WTC11 (cell line): ENCODE measurements around the gene C1QTNF9B. TPM values are rescaled to one million over a fixed set of nuclear protein-coding genes. Genes with fewer than 3 reads are reported as not detected.

Experiments used
- ATAC-seq: fragments of 200-7000 bp; cut with Tn5 transposase; 2 replicates; pipeline ENCODE4 v1.10.0; 2021; ENCODE audit warnings: mild to moderate bottlenecking, moderate library complexity
- CTCF ChIA-PET: fragments of 300-600 bp; sonication (Branson Sonifier 250); formaldehyde crosslinking; loops from one replicate; lab custom pipeline; 2021; ENCODE audit warnings: antibody characterized with exemption; lab: Charles Lee
- POLR2A ChIA-PET: fragments of 350-600 bp; sonication (Branson Sonifier 250); formaldehyde crosslinking; loops from one replicate; lab custom pipeline; 2021; ENCODE audit warnings: antibody characterized with exemption; lab: Charles Lee
- DNase-seq: peaks from one replicate; pipeline ENCODE4 v3.0.0; 2021; ENCODE audit warnings: low spot score
- H3K27ac Mint-ChIP-seq: 2 replicates; pipeline ENCODE4 v1.8.0; 2021; ENCODE audit warnings: mixed read lengths
- H3K27me3 Mint-ChIP-seq: 2 replicates; pipeline ENCODE4 v1.8.0; 2021; ENCODE audit warnings: low read depth, mild to moderate bottlenecking, moderate library complexity, mixed read lengths
- H3K36me3 Mint-ChIP-seq: 2 replicates; pipeline ENCODE4 v1.8.0; 2021; ENCODE audit warnings: mixed read lengths
- H3K4me1 Mint-ChIP-seq: 2 replicates; pipeline ENCODE4 v1.8.0; 2022; ENCODE audit warnings: mixed read lengths
- H3K4me3 Mint-ChIP-seq: 2 replicates; pipeline ENCODE4 v1.8.0; 2021; ENCODE audit warnings: mild to moderate bottlenecking, moderate library complexity, mixed read lengths
- H3K9me3 Mint-ChIP-seq: 2 replicates; pipeline ENCODE4 v1.8.0; 2021; ENCODE audit warnings: mixed read lengths
- AR ChIP-seq: fragments of 250-450 bp; sonication (Bioruptor Pico); IDR thresholded peaks from 2 replicates; pipeline ENCODE4 v1.9.0; 2021; ENCODE audit warnings: mild to moderate bottlenecking
- ARID4B ChIP-seq: sonication (generic); formaldehyde crosslinking; IDR thresholded peaks from 2 replicates; pipeline ENCODE4 v1.8.0; 2023; ENCODE audit warnings: missing genetic modification reagents, mild to moderate bottlenecking, borderline replicate concordance
- CREM ChIP-seq: sonication (generic); formaldehyde crosslinking; IDR thresholded peaks from 2 replicates; pipeline ENCODE4 v1.8.1; 2022; ENCODE audit warnings: mild to moderate bottlenecking, missing genetic modification reagents, moderate library complexity
- E2F1 ChIP-seq: sonication (generic); formaldehyde crosslinking; IDR thresholded peaks from 2 replicates; pipeline ENCODE4 v1.8.0; 2022; ENCODE audit warnings: mild to moderate bottlenecking, missing genetic modification reagents
- ELF4 ChIP-seq: sonication (generic); formaldehyde crosslinking; IDR thresholded peaks from 2 replicates; pipeline ENCODE4 v1.8.1; 2022; ENCODE audit warnings: low read depth, mild to moderate bottlenecking, moderate library complexity, missing genetic modification reagents
- EMX1 ChIP-seq: fragments of 250-450 bp; sonication (Bioruptor Pico); IDR thresholded peaks from 2 replicates; pipeline ENCODE4 v1.8.0; 2021; ENCODE audit warnings: mild to moderate bottlenecking
- ESRRA ChIP-seq: sonication (generic); formaldehyde crosslinking; IDR thresholded peaks from 2 replicates; pipeline ENCODE4 v1.8.1; 2022; ENCODE audit warnings: mild to moderate bottlenecking, missing genetic modification reagents, borderline replicate concordance
- ETV6 ChIP-seq: sonication (generic); formaldehyde crosslinking; IDR thresholded peaks from 2 replicates; pipeline ENCODE4 v1.8.1; 2022; ENCODE audit warnings: mild to moderate bottlenecking, missing genetic modification reagents
- FOXJ3 ChIP-seq: sonication (generic); formaldehyde crosslinking; IDR thresholded peaks from 2 replicates; pipeline ENCODE4 v1.9.0; 2021; ENCODE audit warnings: missing genetic modification reagents, mild to moderate bottlenecking, borderline replicate concordance
- FOXK1 ChIP-seq: sonication (generic); formaldehyde crosslinking; IDR thresholded peaks from 2 replicates; pipeline ENCODE4 v1.8.0; 2022; ENCODE audit warnings: mild to moderate bottlenecking, moderate library complexity, missing genetic modification reagents
- GRHL2 ChIP-seq: fragments of 250-450 bp; sonication (Bioruptor Pico); IDR thresholded peaks from 2 replicates; pipeline ENCODE4 v1.8.0; 2022; ENCODE audit warnings: mild to moderate bottlenecking, moderate library complexity; ENCODE audit not compliant: insufficient replicate concordance, severe bottlenecking
- HMGA2 ChIP-seq: fragments of 250-450 bp; sonication (Bioruptor Pico); IDR thresholded peaks from 2 replicates; pipeline ENCODE4 v1.4.0; 2021; ENCODE audit warnings: mild to moderate bottlenecking, moderate library complexity
- HMGXB4 ChIP-seq: sonication (generic); formaldehyde crosslinking; IDR thresholded peaks from 2 replicates; pipeline ENCODE4 v1.8.1; 2023; ENCODE audit warnings: mild to moderate bottlenecking, moderate library complexity, missing genetic modification reagents
- MLX ChIP-seq: sonication (generic); formaldehyde crosslinking; IDR thresholded peaks from 2 replicates; pipeline ENCODE4 v1.8.1; 2023; ENCODE audit warnings: mild to moderate bottlenecking, missing genetic modification reagents, moderate library complexity
- NFE2L1 ChIP-seq: sonication (generic); formaldehyde crosslinking; IDR thresholded peaks from 2 replicates; pipeline ENCODE4 v1.8.1; 2023; ENCODE audit warnings: missing genetic modification reagents
- NR1H2 ChIP-seq: sonication (generic); formaldehyde crosslinking; IDR thresholded peaks from 2 replicates; pipeline ENCODE4 v1.9.0; 2021; ENCODE audit warnings: mild to moderate bottlenecking, moderate library complexity, missing genetic modification reagents
- OVOL2 ChIP-seq: fragments of 250-450 bp; sonication (Bioruptor Pico); IDR thresholded peaks from 2 replicates; pipeline ENCODE4 v1.9.0; 2021; ENCODE audit warnings: mild to moderate bottlenecking, borderline replicate concordance
- PREB ChIP-seq: sonication (generic); formaldehyde crosslinking; IDR thresholded peaks from 2 replicates; pipeline ENCODE4 v1.8.1; 2022; ENCODE audit warnings: mild to moderate bottlenecking, missing genetic modification reagents, moderate library complexity, borderline replicate concordance
- TEAD4 ChIP-seq: sonication (generic); formaldehyde crosslinking; IDR thresholded peaks from 2 replicates; pipeline ENCODE4 v1.8.0; 2022; ENCODE audit warnings: mild to moderate bottlenecking, missing genetic modification reagents
- TP53 ChIP-seq: sonication (generic); formaldehyde crosslinking; IDR thresholded peaks from 2 replicates; pipeline ENCODE4 v1.8.1; 2023; ENCODE audit warnings: mild to moderate bottlenecking, missing genetic modification reagents
- ZBTB21 ChIP-seq: sonication (generic); formaldehyde crosslinking; IDR thresholded peaks from 2 replicates; pipeline ENCODE4 v1.8.1; 2023; ENCODE audit warnings: mild to moderate bottlenecking, missing genetic modification reagents, borderline replicate concordance
- ZNF138 ChIP-seq: sonication (generic); formaldehyde crosslinking; conservative IDR thresholded peaks from 2 replicates; pipeline ENCODE4 v1.8.1; 2022; ENCODE audit warnings: mild to moderate bottlenecking, moderate library complexity, missing genetic modification reagents
- ZNF317 ChIP-seq: sonication (generic); formaldehyde crosslinking; IDR thresholded peaks from 2 replicates; pipeline ENCODE4 v1.8.1; 2023; ENCODE audit warnings: low read depth, mild to moderate bottlenecking, moderate library complexity, missing genetic modification reagents, borderline replicate concordance
- total RNA-seq: library from RNA; stranded (reverse); gene quantifications from 3 replicates; pipeline ENCODE4 v1.2.3, GENCODE V29; 2021

C1QTNF9B gene
- total RNA-seq, 1 experiment from 2014 or later = 0.20 TPM

- Mint-ChIP-seq H3K36me3 (no peaks in the 10 kb centered on the region), H3K27me3 (no peaks in the 10 kb centered on the region), H3K27ac (no peak overlapping the region), H3K9me3 (peaks cover 11% of the 10 kb centered on the region), H3K4me1 (peaks cover 25% of the 10 kb centered on the region), H3K4me3 (no peak overlapping the region)
- CTCF ChIA-PET = interaction anchor here (2.9 kb wide), 1 partner anchor 138 kb away, joined by 7 read pairs; no protein-coding TSS in a partner anchor
- DNase-seq (no peak), ATAC-seq (no peak)
- POLR2A ChIA-PET = no interaction called here
- TF ChIP-seq MLX (CRISPR knock-in tag) = no peak
- TF ChIP-seq PREB (CRISPR knock-in tag) = no peak
- no peak for TF ChIP-seq FOXJ3 (CRISPR knock-in tag)
- no peak for TF ChIP-seq EMX1 (CRISPR knock-in tag)
- no peak for TF ChIP-seq ELF4
- no peak for TF ChIP-seq HMGXB4 (CRISPR knock-in tag)
- TF ChIP-seq ZBTB21 = no peak
- TF ChIP-seq TEAD4 (CRISPR knock-in tag) = no peak
- no peak for TF ChIP-seq GRHL2 (CRISPR knock-in tag)
- no peak for TF ChIP-seq ZNF317 (CRISPR knock-in tag)
- TF ChIP-seq ARID4B (CRISPR knock-in tag) = no peak
- no peak for TF ChIP-seq FOXK1 (CRISPR knock-in tag)
- TF ChIP-seq OVOL2 (CRISPR knock-in tag) = no peak
- no peak for TF ChIP-seq ETV6 (CRISPR knock-in tag)
- no peak for TF ChIP-seq TP53 (CRISPR knock-in tag)
- no peak for TF ChIP-seq HMGA2 (CRISPR knock-in tag)
Measured at GRCh38 chr13:23915308-23915707, 18.0 kb upstream of the C1QTNF9B start.

- ATAC-seq (no peak), DNase-seq (no peak)
- Mint-ChIP-seq H3K9me3 (peaks cover 5% of the 10 kb centered on the region; the same call in 1 of the 2 replicates), H3K27me3 (no peaks in the 10 kb centered on the region), H3K27ac (no peak overlapping the region), H3K36me3 (no peaks in the 10 kb centered on the region), H3K4me3 (no peak overlapping the region), H3K4me1 (peaks cover 20% of the 10 kb centered on the region)
- ChIA-PET CTCF (no interaction called here), POLR2A (no interaction called here)
- TF ChIP-seq CREM (CRISPR knock-in tag) = no peak
- no peak for TF ChIP-seq ESRRA (CRISPR knock-in tag)
- TF ChIP-seq HMGXB4 (CRISPR knock-in tag) = no peak
- no peak for TF ChIP-seq E2F1 (CRISPR knock-in tag)
- no peak for TF ChIP-seq NFE2L1 (CRISPR knock-in tag)
- TF ChIP-seq AR (CRISPR knock-in tag) = no peak
- TF ChIP-seq NR1H2 (CRISPR knock-in tag) = no peak
- no peak for TF ChIP-seq ZNF138
Measured at GRCh38 chr13:23912469-23912868, 15.2 kb upstream of the C1QTNF9B start.
